A549 (cell line): ENCODE data around the gene TRERF1. TPM values are rescaled to one million over a fixed set of nuclear protein-coding genes. Genes with fewer than 3 reads are reported as not detected.

ENCODE experiments used
- ATAC-seq, 2 experiments: fragments of 200-7000 bp in 1 of 2; fragments of >200 bp in 1 of 2; cut with Nextera tagmentation in 1 of 2; cut with Tn5 transposase in 1 of 2; 3 replicates each; pipeline versions ENCODE4 v1.8.0 to v1.9.1; 2018 to 2020; ENCODE audit warnings: mild to moderate bottlenecking in 1 of 2, moderate library complexity in 1 of 2
- CTCF ChIA-PET: fragments of 300-600 bp; sonication (Branson Sonifier 250); formaldehyde crosslinking; extraction: SDS; loops from one replicate; lab custom pipeline; 2021; ENCODE audit warnings: antibody characterized with exemption, inconsistent platforms; lab: Yijun Ruan, JAX
- POLR2A ChIA-PET: fragments of 350-600 bp; formaldehyde crosslinking; extraction: SDS; loops from one replicate; lab custom pipeline; 2021; ENCODE audit warnings: antibody characterized with exemption, inconsistent platforms; lab: Yijun Ruan, JAX
- DNase-seq, 2 experiments: peaks; one replicate each; pipeline versions ENCODE4 v3.0.0 to v3.0.0-alpha.2; 2011 to 2016; ENCODE audit warnings: low read depth in 1 of 2, low spot score in 1 of 2
- FAIRE-seq: peaks from 2 replicates; lab custom pipeline; 2011; peaks lifted over from hg19 to GRCh38; lab: Jason Lieb, UNC
- H3K27ac ChIP-seq, 2 experiments: fragments of >200 bp; sonication (Bioruptor Twin); formaldehyde crosslinking; 3 replicates each; pipeline ENCODE4 v1.5.1; 2016 to 2017
- H3K4me1 ChIP-seq: fragments of >200 bp; sonication (Bioruptor Twin); formaldehyde crosslinking; 3 replicates; pipeline ENCODE4 v1.6.1; 2016
- H3K4me2 ChIP-seq: fragments of >200 bp; sonication (Bioruptor Twin); formaldehyde crosslinking; 3 replicates; pipeline ENCODE4 v1.6.1; 2016
- H3K4me3 ChIP-seq: fragments of >200 bp; sonication (Bioruptor Twin); formaldehyde crosslinking; 3 replicates; pipeline ENCODE4 v1.5.1; 2016
- H3K9me3 ChIP-seq: fragments of >200 bp; sonication (Bioruptor Twin); formaldehyde crosslinking; 3 replicates; pipeline ENCODE4 v1.6.1; 2016
- CEBPB ChIP-seq, 2 experiments: fragments of >200 bp in 1 of 2; sonication (Bioruptor Twin) in 1 of 2; formaldehyde crosslinking in 1 of 2; IDR thresholded peaks; 2 replicates each; pipeline ENCODE4 v1.6.1; 2012 to 2016
- FOSB ChIP-seq: fragments of 250-450 bp; sonication (Bioruptor Pico); IDR thresholded peaks from 2 replicates; pipeline ENCODE4 v1.5.0; 2020; ENCODE audit warnings: mild to moderate bottlenecking, moderate library complexity
- FOSL2 ChIP-seq, 2 experiments: fragments of 450-650 bp in 1 of 2; fragments of >200 bp in 1 of 2; sonication (Bioruptor Twin) in 1 of 2; formaldehyde crosslinking; IDR thresholded peaks; 2 replicates each; pipeline versions ENCODE4 v1.5.0 to v1.6.1; 2016 to 2020; ENCODE audit warnings: mild to moderate bottlenecking in 1 of 2, moderate library complexity in 1 of 2
- FOXS1 ChIP-seq: fragments of 250-450 bp; sonication (Bioruptor Pico); IDR thresholded peaks from 2 replicates; pipeline ENCODE4 v1.5.0; 2020; ENCODE audit warnings: mild to moderate bottlenecking, moderate library complexity
- GATA3 ChIP-seq: IDR thresholded peaks from 2 replicates; pipeline ENCODE4 v1.6.1; 2012; ENCODE audit warnings: borderline replicate concordance
- HOXB13 ChIP-seq: fragments of 250-450 bp; sonication (Bioruptor Pico); IDR thresholded peaks from 2 replicates; pipeline ENCODE4 v1.5.0; 2020; ENCODE audit warnings: low read depth, mild to moderate bottlenecking, moderate library complexity
- HOXB5 ChIP-seq: fragments of 250-450 bp; sonication (Bioruptor Pico); IDR thresholded peaks from 2 replicates; pipeline ENCODE4 v1.5.0; 2020; ENCODE audit warnings: mild to moderate bottlenecking, moderate library complexity
- JUN ChIP-seq, 2 experiments: fragments of >200 bp; sonication (Bioruptor Twin); formaldehyde crosslinking; IDR thresholded peaks; 2 replicates in 1 of 2; 3 replicates in 1 of 2; pipeline ENCODE4 v1.6.1; 2016 to 2017
- JUNB ChIP-seq: fragments of >200 bp; sonication (Bioruptor Twin); formaldehyde crosslinking; IDR thresholded peaks from 2 replicates; pipeline ENCODE4 v1.6.1; 2016
- MAFK ChIP-seq: fragments of 450-650 bp; IDR thresholded peaks from 2 replicates; pipeline ENCODE4 v1.6.1; 2014; ENCODE audit not compliant: partially characterized antibody
- NR3C1 ChIP-seq: fragments of >200 bp; sonication (Bioruptor Twin); formaldehyde crosslinking; IDR thresholded peaks from 3 replicates; pipeline ENCODE4 v1.6.1; 2017
- RFX5 ChIP-seq: fragments of 450-650 bp; IDR thresholded peaks from 2 replicates; pipeline ENCODE4 v1.7.1; 2014; ENCODE audit warnings: antibody characterized with exemption, mild to moderate bottlenecking, moderate library complexity
- SMC3 ChIP-seq: fragments of >200 bp; sonication (Bioruptor Twin); formaldehyde crosslinking; IDR thresholded peaks from 3 replicates; pipeline ENCODE4 v1.6.1; 2018; ENCODE audit warnings: inconsistent platforms
- SREBF2 ChIP-seq: fragments of 450-650 bp; IDR thresholded peaks from 2 replicates; pipeline ENCODE4 v1.6.1; 2014; ENCODE audit warnings: mild to moderate bottlenecking, moderate library complexity
- ZNF302 ChIP-seq: fragments of 250-450 bp; sonication (Bioruptor Pico); IDR thresholded peaks from 2 replicates; pipeline ENCODE4 v1.9.0; 2021; ENCODE audit warnings: inconsistent platforms, mild to moderate bottlenecking, moderate library complexity
- WGBS: methylation state at CpG from one replicate; pipeline ENCODE4 v1.1.6; 2017; ENCODE audit errors: missing lambda C conversion rate; 5-methylcytosine and 5-hydroxymethylcytosine counted together
- polyA plus RNA-seq, 4 experiments: library from polyadenylated mRNA; depleted of rRNA in 3 of 4; stranded (reverse); fragments of >200 nt; fragmentation: RNase III in 1 of 4; extraction: RNeasy Plus Mini Kit Qiagen cat#74134 plus additional on column Dnase treatment in 1 of 4; gene quantifications; 2 replicates in 3 of 4; 3 replicates in 1 of 4; pipeline ENCODE4 v1.2.3, GENCODE V29; 2011 to 2017
- TF ChIP-seq, protein P1 (sequence below): IDR thresholded peaks from 2 replicates; pipeline ENCODE4 v1.6.1; 2012
- TF ChIP-seq, protein P2 (sequence below): fragments of >200 bp; sonication (Bioruptor Twin); formaldehyde crosslinking; IDR thresholded peaks from 2 replicates; pipeline ENCODE4 v1.6.1; 2016
- TF ChIP-seq, protein P3 (sequence below): IDR thresholded peaks from 2 replicates; pipeline ENCODE4 v1.6.1; 2012
- TF ChIP-seq, protein P4 (sequence below): fragments of >200 bp; sonication (Bioruptor Twin); formaldehyde crosslinking; IDR thresholded peaks from 3 replicates; pipeline ENCODE4 v1.6.1; 2016

Gene TRERF1
- polyA plus RNA-seq, 2 of the 4 experiments (the other 2 are of a cell fraction): 2.4 to 3.5 TPM

DNA sequence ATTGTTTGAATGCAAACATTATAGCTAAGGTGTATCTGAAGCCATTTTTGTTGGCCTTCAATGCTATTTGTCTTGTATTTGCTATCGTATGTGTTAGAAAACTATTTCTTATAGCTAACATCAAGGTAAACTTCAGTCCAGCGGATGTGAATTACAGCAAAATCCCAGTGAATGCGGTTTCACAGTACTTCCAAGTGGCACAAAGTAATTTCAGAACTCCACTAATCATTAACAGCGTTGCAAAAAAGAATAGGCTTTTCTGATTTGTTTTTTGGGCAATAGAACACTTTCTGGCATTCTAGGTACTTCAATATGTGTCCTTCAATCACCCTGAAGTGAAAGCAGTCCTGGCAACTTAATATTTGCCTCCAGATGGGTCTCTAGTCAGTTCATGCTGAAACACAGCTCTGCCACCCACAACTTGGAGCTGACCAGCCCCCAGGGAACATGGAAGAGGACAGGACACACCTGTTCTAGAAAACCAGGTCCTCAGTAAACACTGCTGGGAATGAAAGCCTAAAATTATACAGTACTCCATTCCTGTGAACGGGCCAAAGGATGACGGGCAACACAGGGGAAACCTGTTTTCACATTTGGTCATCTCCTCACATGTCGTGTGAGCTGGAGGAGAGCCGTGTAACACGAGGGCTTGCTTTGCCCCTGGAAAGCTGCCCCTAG lies 224.4 kb downstream of the TRERF1 start:
- ChIA-PET POLR2A (no interaction called here), CTCF (interaction anchor here (0.9 to 3.7 kb wide), 7 partner anchors 12 to 320 kb away, joined by 3 to 17 read pairs (median 3); no protein-coding TSS in a partner anchor)
- peak overlapping the region; percentile 78 to 89 for H3K27ac ChIP-seq
- H3K4me1 ChIP-seq: peaks cover 53% of the 10 kb centered on the region
- H3K4me3 ChIP-seq: 0 out of 3 replicates have a peak overlapping the region, but pooled peaks have one; percentile 8
- TF ChIP-seq HOXB13 (CRISPR knock-in tag): no peak
- TF ChIP-seq, protein P1, sequence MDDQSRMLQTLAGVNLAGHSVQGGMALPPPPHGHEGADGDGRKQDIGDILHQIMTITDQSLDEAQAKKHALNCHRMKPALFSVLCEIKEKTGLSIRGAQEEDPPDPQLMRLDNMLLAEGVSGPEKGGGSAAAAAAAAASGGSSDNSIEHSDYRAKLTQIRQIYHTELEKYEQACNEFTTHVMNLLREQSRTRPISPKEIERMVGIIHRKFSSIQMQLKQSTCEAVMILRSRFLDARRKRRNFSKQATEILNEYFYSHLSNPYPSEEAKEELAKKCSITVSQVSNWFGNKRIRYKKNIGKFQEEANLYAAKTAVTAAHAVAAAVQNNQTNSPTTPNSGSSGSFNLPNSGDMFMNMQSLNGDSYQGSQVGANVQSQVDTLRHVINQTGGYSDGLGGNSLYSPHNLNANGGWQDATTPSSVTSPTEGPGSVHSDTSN: no peak
- TF ChIP-seq, protein P2, sequence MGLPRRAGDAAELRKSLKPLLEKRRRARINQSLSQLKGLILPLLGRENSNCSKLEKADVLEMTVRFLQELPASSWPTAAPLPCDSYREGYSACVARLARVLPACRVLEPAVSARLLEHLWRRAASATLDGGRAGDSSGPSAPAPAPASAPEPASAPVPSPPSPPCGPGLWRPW: no peak
- no peak for TF ChIP-seq ZNF302 (CRISPR knock-in tag)
- TF ChIP-seq JUNB: no peak
- no peak for TF ChIP-seq NR3C1
- ATAC-seq: no peak
- 38% methylated on average over 9 of the region's 9 CpGs for WGBS
- FAIRE-seq: no peak
- H3K9me3 ChIP-seq: no peaks in the 10 kb centered on the region
- peak overlapping the region; percentile 76 for H3K4me2 ChIP-seq
- peak in 1 of 2 experiments; percentile 16 for DNase-seq

DNA sequence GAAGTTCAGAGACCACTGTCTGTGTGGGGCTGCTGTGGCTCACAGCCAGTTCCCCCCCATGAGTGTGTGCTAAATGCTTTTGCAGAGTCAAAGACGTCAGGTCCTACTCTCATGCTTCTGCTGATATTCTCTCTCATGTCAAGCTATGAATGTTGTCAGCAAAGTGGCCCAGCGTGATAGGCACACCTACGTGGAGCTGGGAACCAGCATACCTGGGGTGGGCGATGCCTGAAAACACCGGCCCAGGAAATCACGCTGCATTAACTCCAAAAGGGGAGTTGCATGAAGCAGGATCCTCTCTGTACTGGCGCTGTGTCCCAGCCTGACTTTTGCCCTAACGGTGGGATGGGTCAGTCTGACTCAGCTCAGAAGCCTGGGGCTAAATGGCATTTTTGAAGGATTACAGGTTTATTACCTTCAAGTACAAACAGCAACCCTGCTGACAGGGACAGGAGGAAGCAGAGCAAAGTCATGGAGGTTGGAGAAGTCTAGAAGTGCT lies 225.0 kb downstream of the TRERF1 start:
- H3K27ac ChIP-seq: peak overlapping the region; percentile 78 to 89
- H3K4me3 ChIP-seq: 0 out of 3 replicates have a peak overlapping the region, but pooled peaks have one; percentile 0
- peak; percentile 68 to 88 for DNase-seq
- peak overlapping the region; percentile 76 for H3K4me2 ChIP-seq
- peak; percentile 59 for FAIRE-seq
- no peak for TF ChIP-seq RFX5
- TF ChIP-seq, protein P3, sequence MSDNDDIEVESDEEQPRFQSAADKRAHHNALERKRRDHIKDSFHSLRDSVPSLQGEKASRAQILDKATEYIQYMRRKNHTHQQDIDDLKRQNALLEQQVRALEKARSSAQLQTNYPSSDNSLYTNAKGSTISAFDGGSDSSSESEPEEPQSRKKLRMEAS: peak; percentile 67
- peak in 1 of 2 experiments; percentile 41; a peak in 1 of 4 replicates for TF ChIP-seq CEBPB (IDR thresholded peaks at IDR 0.05)
- TF ChIP-seq, protein P4, sequence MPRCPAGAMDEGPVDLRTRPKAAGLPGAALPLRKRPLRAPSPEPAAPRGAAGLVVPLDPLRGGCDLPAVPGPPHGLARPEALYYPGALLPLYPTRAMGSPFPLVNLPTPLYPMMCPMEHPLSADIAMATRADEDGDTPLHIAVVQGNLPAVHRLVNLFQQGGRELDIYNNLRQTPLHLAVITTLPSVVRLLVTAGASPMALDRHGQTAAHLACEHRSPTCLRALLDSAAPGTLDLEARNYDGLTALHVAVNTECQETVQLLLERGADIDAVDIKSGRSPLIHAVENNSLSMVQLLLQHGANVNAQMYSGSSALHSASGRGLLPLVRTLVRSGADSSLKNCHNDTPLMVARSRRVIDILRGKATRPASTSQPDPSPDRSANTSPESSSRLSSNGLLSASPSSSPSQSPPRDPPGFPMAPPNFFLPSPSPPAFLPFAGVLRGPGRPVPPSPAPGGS: no peak
- TF ChIP-seq JUN (IDR thresholded peaks at IDR 0.05): peak in 1 of 2 experiments; percentile 53; a peak in 3 of 5 replicates
- no peak for TF ChIP-seq SREBF2
- peak; percentile 49; the same call in 1 of the 2 replicates for TF ChIP-seq FOSL2 (IDR thresholded peaks at IDR 0.05)
- TF ChIP-seq FOSL2 (CRISPR knock-in tag; IDR thresholded peaks at IDR 0.05): peak; percentile 82
- TF ChIP-seq HOXB5 (CRISPR knock-in tag): no peak
- no peak for TF ChIP-seq SMC3
- no peak for TF ChIP-seq FOSB (CRISPR knock-in tag)
- peak; percentile 82; the same call in 1 of the 2 replicates for TF ChIP-seq GATA3
- peak; percentile 40 for TF ChIP-seq MAFK
- TF ChIP-seq, protein P1: 0 out of 2 replicates have a peak, but pooled peaks have one; percentile 34
- no peak for TF ChIP-seq FOXS1
- TF ChIP-seq JUNB: peak; percentile 62
- ChIA-PET POLR2A (no interaction called here), CTCF (interaction anchor here (0.9 to 3.7 kb wide), 7 partner anchors 11 to 321 kb away, joined by 3 to 17 read pairs (median 3); no protein-coding TSS in a partner anchor)
- ATAC-seq: peak; percentile 88 to 91
- no peaks in the 10 kb centered on the region for H3K9me3 ChIP-seq
- H3K4me1 ChIP-seq: peaks cover 53% of the 10 kb centered on the region
- 1% methylated on average over 8 of the region's 8 CpGs for WGBS
